GM19372 (cell line): ENCODE data around the gene SNX3.

Experiments
- ATAC-seq: cut with Tn5 transposase; IDR thresholded peaks from one replicate; pipeline ENCODE4 v1.9.1; 2021; ENCODE audit warnings: mild to moderate bottlenecking, low read depth, moderate library complexity; ENCODE audit not compliant: unreplicated experiment

SNX3 gene

GRCh38 chr6:108171918-108172516, 88.8 kb downstream of the SNX3 start:
- no peak for ATAC-seq

GRCh38 chr6:108171291-108171917, 89.4 kb downstream of the SNX3 start:
- ATAC-seq: no peak

GRCh38 chr6:108170332-108171290, 90.2 kb downstream of the SNX3 start:
- ATAC-seq: no peak

- no peak for ATAC-seq
Measured at GRCh38 chr6:108169464-108170331, 91.1 kb downstream of the SNX3 start.

GRCh38 chr6:108168501-108169463, 92.1 kb downstream of the SNX3 start:
- no peak for ATAC-seq

GRCh38 chr6:108168090-108168463, 92.8 kb downstream of the SNX3 start:
- ATAC-seq: no peak

GRCh38 chr6:108167449-108168089, 93.3 kb downstream of the SNX3 start:
- no peak for ATAC-seq

GRCh38 chr6:108166664-108167448, 94.0 kb downstream of the SNX3 start:
- ATAC-seq: no peak

- no peak for ATAC-seq
Measured at GRCh38 chr6:108165714-108166663, 94.9 kb downstream of the SNX3 start, which contains the start of gene NR2E1. NR2E1 (plus strand) TSS chr6:108166022; CDS start chr6:108166766, 744 bp downstream.

- ATAC-seq: no peak
Measured at GRCh38 chr6:108164815-108165706, 95.8 kb downstream of the SNX3 start.

GRCh38 chr6:108164543-108164814, 96.4 kb downstream of the SNX3 start:
- no peak for ATAC-seq

GRCh38 chr6:108163644-108164542, 96.9 kb downstream of the SNX3 start:
- ATAC-seq: no peak

GRCh38 chr6:108163267-108163643, 97.6 kb downstream of the SNX3 start:
- ATAC-seq: no peak

GRCh38 chr6:108161724-108162282, 99.0 kb downstream of the SNX3 start:
- ATAC-seq: no peak
